IMR-90 (cell line): ENCODE data around the gene PSMD4. TPM values are rescaled to one million over a fixed set of nuclear protein-coding genes. Genes with fewer than 3 reads are reported as not detected.

Experiments used
- ATAC-seq: fragments of 200-7000 bp; cut with Tn5 transposase; 2 replicates; pipeline ENCODE4 v1.9.1; 2020; ENCODE audit warnings: low read depth, mild to moderate bottlenecking, moderate library complexity
- BruUV-seq: library from RNA; stranded (reverse); fragments of 400-500 nt; replicated peaks from 2 replicates; lab custom pipeline; 2021; lab: Mats Ljungman, UMichigan
- CTCF ChIA-PET: fragments of 300-600 bp; formaldehyde crosslinking; extraction: SDS; loops from one replicate; lab custom pipeline; 2021; ENCODE audit warnings: antibody characterized with exemption; lab: Yijun Ruan, JAX
- POLR2A ChIA-PET: fragments of 300-600 bp; sonication (Branson Sonifier 250); formaldehyde crosslinking; loops from one replicate; lab custom pipeline; 2022; ENCODE audit warnings: antibody characterized with exemption; ENCODE audit not compliant: unreplicated experiment; lab: Charles Lee
- DNase-seq: peaks from one replicate; pipeline ENCODE4 v3.0.0; 2013
- H2AFZ ChIP-seq: replicated peaks from 2 replicates; pipeline ENCODE3; 2013; ENCODE audit warnings: low read length, mild to moderate bottlenecking; ENCODE audit not compliant: poor library complexity
- H2AK5ac ChIP-seq: 2 replicates; pipeline ENCODE4 v1.6.1; 2013; ENCODE audit warnings: low read depth, low read length, inconsistent platforms
- H2AK9ac ChIP-seq: replicated peaks from 2 replicates; pipeline ENCODE3; 2013; ENCODE audit warnings: mild to moderate bottlenecking, low read depth, low read length, moderate library complexity; ENCODE audit not compliant: poor library complexity
- H2BK120ac ChIP-seq: 2 replicates; pipeline ENCODE4 v1.6.1; 2013; ENCODE audit warnings: low read depth, low read length, inconsistent platforms
- H2BK15ac ChIP-seq: 3 replicates; pipeline ENCODE4 v1.6.1; 2013; ENCODE audit warnings: low read depth, low read length, inconsistent platforms
- H2BK20ac ChIP-seq: 2 replicates; pipeline ENCODE4 v1.6.1; 2013; ENCODE audit warnings: low read depth, mild to moderate bottlenecking, inconsistent platforms, low read length, moderate library complexity
- H2BK5ac ChIP-seq: 2 replicates; pipeline ENCODE4 v1.6.1; 2013; ENCODE audit warnings: mild to moderate bottlenecking, low read depth, low read length, inconsistent platforms; ENCODE audit not compliant: poor library complexity, severe bottlenecking
- H3K14ac ChIP-seq: replicated peaks from 2 replicates; pipeline ENCODE4 v1.6.1; 2013; ENCODE audit warnings: low read depth, low read length, inconsistent platforms
- H3K18ac ChIP-seq: 2 replicates; pipeline ENCODE4 v1.6.1; 2013; ENCODE audit warnings: low read depth, low read length, control low read depth
- H3K23ac ChIP-seq: 2 replicates; pipeline ENCODE4 v1.6.1; 2013; ENCODE audit warnings: low read depth, low read length, inconsistent platforms
- H3K27ac ChIP-seq: 2 replicates; pipeline ENCODE4 v1.5.1; 2013; ENCODE audit warnings: mild to moderate bottlenecking, control low read depth, low read length; ENCODE audit not compliant: insufficient read depth
- H3K27me3 ChIP-seq: 2 replicates; pipeline ENCODE4 v1.6.1; 2013; ENCODE audit warnings: low read length; ENCODE audit not compliant: control insufficient read depth, insufficient read depth
- H3K36me3 ChIP-seq: 2 replicates; pipeline ENCODE4 v1.6.1; 2013; ENCODE audit warnings: low read length, mixed read lengths; ENCODE audit not compliant: control insufficient read depth, insufficient read depth
- H3K4ac ChIP-seq: 2 replicates; pipeline ENCODE4 v1.6.1; 2013; ENCODE audit warnings: low read depth, low read length, inconsistent platforms
- H3K4me1 ChIP-seq: 2 replicates; pipeline ENCODE4 v1.6.1; 2013; ENCODE audit warnings: low read length, mixed read lengths; ENCODE audit not compliant: control insufficient read depth, insufficient read depth
- H3K4me2 ChIP-seq: 2 replicates; pipeline ENCODE4 v1.6.1; 2013; ENCODE audit warnings: low read depth, mild to moderate bottlenecking, control low read depth, low read length, moderate library complexity
- H3K4me3 ChIP-seq: 2 replicates; pipeline ENCODE4 v1.5.1; 2013; ENCODE audit warnings: low read depth, mild to moderate bottlenecking, control low read depth, low read length, moderate library complexity; ENCODE audit not compliant: insufficient read depth
- H3K56ac ChIP-seq: 2 replicates; pipeline ENCODE4 v1.6.1; 2013; ENCODE audit warnings: low read length, inconsistent platforms; ENCODE audit not compliant: insufficient read depth; ENCODE audit errors: extremely low read depth
- H3K79me1 ChIP-seq, 2 experiments: 2 replicates each; pipeline ENCODE4 v1.6.1; 2013; ENCODE audit warnings: low read length in 2 of 2, inconsistent platforms in 1 of 2, low read depth in 1 of 2
- H3K9ac ChIP-seq: 2 replicates; pipeline ENCODE4 v1.6.1; 2013; ENCODE audit warnings: low read depth, low read length, control low read depth
- H3K9me1 ChIP-seq: 2 replicates; pipeline ENCODE4 v1.6.1; 2013; ENCODE audit warnings: low read length, inconsistent platforms; ENCODE audit not compliant: insufficient read depth
- H3K9me3 ChIP-seq: 2 replicates; pipeline ENCODE4 v1.6.1; 2013; ENCODE audit warnings: low read length; ENCODE audit not compliant: control insufficient read depth, insufficient read depth
- H4K20me1 ChIP-seq: 2 replicates; pipeline ENCODE4 v1.6.1; 2013; ENCODE audit warnings: low read length, inconsistent platforms; ENCODE audit not compliant: insufficient read depth
- H4K5ac ChIP-seq: 2 replicates; pipeline ENCODE4 v1.6.1; 2013; ENCODE audit warnings: mild to moderate bottlenecking, low read depth, low read length, control low read depth
- H4K8ac ChIP-seq, 2 experiments: 2 replicates each; pipeline ENCODE4 v1.6.1; 2013; ENCODE audit warnings: low read depth in 2 of 2, low read length in 2 of 2, control low read depth in 1 of 2, inconsistent platforms in 1 of 2
- H4K91ac ChIP-seq: 2 replicates; pipeline ENCODE4 v1.6.1; 2013; ENCODE audit warnings: low read depth, low read length, inconsistent platforms; ENCODE audit not compliant: insufficient read depth
- BHLHE40 ChIP-seq: fragments of 150-350 bp; IDR thresholded peaks from 2 replicates; pipeline ENCODE4 v1.6.1; 2016; ENCODE audit warnings: mild to moderate bottlenecking, low read depth, low read length
- CEBPB ChIP-seq: IDR thresholded peaks from 2 replicates; pipeline ENCODE4 v1.6.1; 2012; ENCODE audit warnings: low read depth, low read length, improper control_type of control experiment
- CHD1 ChIP-seq: IDR thresholded peaks from 2 replicates; pipeline ENCODE4 v1.6.1; 2012; ENCODE audit warnings: low read depth, low read length, improper control_type of control experiment
- CTCF ChIP-seq: conservative IDR thresholded peaks from 2 replicates; pipeline ENCODE4 v1.5.1; 2012; ENCODE audit warnings: mild to moderate bottlenecking, low read depth, low read length, improper control_type of control experiment
- ELK1 ChIP-seq: fragments of 150-350 bp; IDR thresholded peaks from 2 replicates; pipeline ENCODE4 v1.6.1; 2016; ENCODE audit warnings: low read depth, mild to moderate bottlenecking, low read length, moderate library complexity, borderline replicate concordance
- MAFK ChIP-seq: IDR thresholded peaks from 2 replicates; pipeline ENCODE4 v1.6.1; 2012; ENCODE audit warnings: low read depth, low read length, improper control_type of control experiment
- MAZ ChIP-seq: IDR thresholded peaks from 2 replicates; pipeline ENCODE4 v1.6.1; 2012; ENCODE audit warnings: low read depth, mild to moderate bottlenecking, low read length, improper control_type of control experiment, moderate library complexity, borderline replicate concordance
- MXI1 ChIP-seq: IDR thresholded peaks from 2 replicates; pipeline ENCODE4 v1.6.1; 2012; ENCODE audit warnings: low read depth, mild to moderate bottlenecking, low read length, moderate library complexity, borderline replicate concordance
- NFE2L2 ChIP-seq: fragments of 150-350 bp; IDR thresholded peaks from 2 replicates; pipeline ENCODE4 v1.6.1; 2016; ENCODE audit warnings: low read depth, mild to moderate bottlenecking, low read length
- POLR2A ChIP-seq: IDR thresholded peaks from 2 replicates; pipeline ENCODE4 v1.6.1; 2012; ENCODE audit warnings: mild to moderate bottlenecking, low read depth, low read length
- RAD21 ChIP-seq: IDR thresholded peaks from 2 replicates; pipeline ENCODE4 v1.6.1; 2012; ENCODE audit warnings: low read length, improper control_type of control experiment
- RCOR1 ChIP-seq: IDR thresholded peaks from 2 replicates; pipeline ENCODE4 v1.6.1; 2012; ENCODE audit warnings: mild to moderate bottlenecking, low read length, improper control_type of control experiment; ENCODE audit not compliant: insufficient replicate concordance
- RFX5 ChIP-seq: IDR thresholded peaks from 2 replicates; pipeline ENCODE4 v1.8.0; 2012; ENCODE audit warnings: low read depth, mild to moderate bottlenecking, low read length, moderate library complexity
- USF2 ChIP-seq: fragments of 150-350 bp; IDR thresholded peaks from 2 replicates; pipeline ENCODE4 v1.6.1; 2017; ENCODE audit warnings: mild to moderate bottlenecking, antibody characterized with exemption, low read length, low read depth
- WGBS, 2 experiments: methylation state at CpG; one replicate each; pipeline versions ENCODE4 v1.1.5 to v1.1.7; 2013; ENCODE audit warnings: missing lambda C conversion rate in 2 of 2; ENCODE audit not compliant: insufficient read length in 1 of 2; ENCODE audit errors: extremely low coverage in 2 of 2; 5-methylcytosine and 5-hydroxymethylcytosine counted together
- dilution Hi-C: fragments of 300-500 bp; cut with HindIII; formaldehyde crosslinking; loops from one replicate; pipeline ENCODE4 v1.14.3; 2018; ENCODE audit warnings: low sequenced_read_pairs; ENCODE audit not compliant: unreplicated experiment
- in situ Hi-C: fragments of 300-500 bp; cut with MboI; formaldehyde crosslinking; loops from 3 replicates; pipeline ENCODE4 v1.14.3; 2019; ENCODE audit warnings: low sequenced_read_pairs, inconsistent platforms, mixed read lengths
- intact Hi-C: fragments of 100-400 bp; cut with micrococcal nuclease; formaldehyde crosslinking; loops from 2 replicates; pipeline ENCODE4 v1.10.0; 2022
- polyA plus RNA-seq, 3 experiments: library from polyadenylated mRNA; depleted of rRNA; stranded (reverse); fragments of >200 nt; gene quantifications; 2 replicates each; pipeline ENCODE4 v1.2.3, GENCODE V29; 2012; ENCODE audit warnings: low replicate concordance in 1 of 3
- total RNA-seq: library from RNA; depleted of rRNA; stranded (reverse); fragments of >200 nt; gene quantifications from 2 replicates; pipeline ENCODE4 v1.2.3, GENCODE V29; 2012

Gene PSMD4
- total and polyA plus RNA-seq, 2 of the 4 experiments (the other 2 are of a cell fraction), result 289 to 314 TPM

GRCh38 chr1:151284013-151284577 lies 29.6 kb downstream of the PSMD4 start:
- ATAC-seq, result no peak
- in situ Hi-C loops, result no loop called here
- BruUV-seq, result no TSS peak

More at GRCh38 chr1:151284013-151284577, 29.6 kb downstream of the PSMD4 start:
- Histone ChIP-seq H2BK120ac (no peak overlapping the region), H3K36me3 (peaks cover 34% of the 10 kb centered on the region), H3K9ac (peak overlapping the region; percentile 11; the same call in 1 of the 2 replicates), H4K5ac (no peak overlapping the region), H2AK9ac (peak overlapping the region; percentile 86), H3K4me2 (peak overlapping the region; percentile 60; the same call in 1 of the 2 replicates), H4K8ac (no peak overlapping the region), H3K23ac (peak overlapping the region; percentile 52; the same call in 1 of the 2 replicates), H3K9me1 (no peaks in the 10 kb centered on the region), H3K56ac (no peak overlapping the region; the same call in 1 of the 2 replicates), H2BK15ac (no peak overlapping the region), H3K4me3 (no peak overlapping the region), H4K91ac (no peak overlapping the region), H4K20me1 (peaks cover 33% of the 10 kb centered on the region), H2BK20ac (no peak overlapping the region), H2AK5ac (peak overlapping the region; percentile 39; the same call in 1 of the 2 replicates), H3K79me1 (peaks cover 13 to 65% of the 10 kb centered on the region in 2 experiments), H2AFZ (no peak overlapping the region), H3K27me3 (no peaks in the 10 kb centered on the region), H3K9me3 (no peaks in the 10 kb centered on the region), H3K27ac (no peak overlapping the region), H2BK5ac (no peak overlapping the region), H3K14ac (0 out of 2 replicates have a peak overlapping the region, but pooled peaks have one; percentile 16), H3K4me1 (peaks cover 5% of the 10 kb centered on the region; the same call in 1 of the 2 replicates), H3K18ac (no peak overlapping the region), H3K4ac (no peak overlapping the region)
- dilution Hi-C loops (no loop called here), intact Hi-C loops (no loop called here)
- no peak for DNase-seq
- 25% methylated on average over 1 of the region's 2 CpGs; no CpG with 5 or more reads in 1 of the 2 experiments for WGBS, 2 experiments
- CTCF ChIA-PET, result interaction anchor here (0.6 kb wide), 1 partner anchor 117 kb away, joined by 3 read pairs; no protein-coding TSS in a partner anchor
- TF ChIP-seq MXI1 (no peak), MAFK (no peak), POLR2A (no peak), CHD1 (no peak), MAZ (no peak), RAD21 (no peak), CEBPB (no peak), ELK1 (no peak), RFX5 (no peak), NFE2L2 (no peak), CTCF (no peak), BHLHE40 (no peak), RCOR1 (no peak), USF2 (no peak)
- POLR2A ChIA-PET, result interaction anchor here (0.5 kb wide), 1 partner anchor 225 kb away, joined by 3 read pairs; no protein-coding TSS in a partner anchor
